AG10803 (cell line): Measurements from ENCODE around the gene CIP2A.
A peak's percentile ranks its signal among the peaks of the same experiment; 100 is the strongest.

Experiments used
- DNase-seq: peaks from one replicate; pipeline ENCODE4 v3.0.0; 2010; ENCODE audit warnings: low read depth
- H3K4me3 ChIP-seq: 2 replicates; pipeline ENCODE4 v1.5.1; 2011; ENCODE audit warnings: mild to moderate bottlenecking, low read length, control low read depth
- CTCF ChIP-seq: conservative IDR thresholded peaks from 2 replicates; pipeline ENCODE4 v1.5.1; 2011; ENCODE audit warnings: mild to moderate bottlenecking, low read length, control low read depth, inconsistent platforms

Gene CIP2A

DNA sequence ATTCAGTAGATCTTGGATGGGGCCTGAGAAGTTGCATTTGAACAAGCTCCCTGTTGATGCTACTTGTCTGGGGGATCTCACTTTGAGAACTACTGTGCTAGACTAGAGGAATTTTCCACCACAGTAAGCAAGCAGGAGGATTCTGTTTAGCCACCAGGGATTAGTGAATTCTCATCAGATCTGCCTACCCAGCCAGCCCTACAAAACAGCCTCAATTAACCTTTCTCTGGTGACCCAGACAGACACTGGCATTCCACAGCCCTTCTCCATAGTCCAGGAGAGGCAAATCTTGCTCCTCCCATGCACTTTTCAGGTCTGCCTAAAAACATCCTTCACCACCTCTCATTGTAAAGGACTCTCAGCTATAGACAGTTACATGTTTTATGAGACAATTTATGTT, 62.1 kb downstream of the CIP2A start:
- TF ChIP-seq CTCF: no peak
- no peak overlapping the region for H3K4me3 ChIP-seq
- no peak for DNase-seq

DNA sequence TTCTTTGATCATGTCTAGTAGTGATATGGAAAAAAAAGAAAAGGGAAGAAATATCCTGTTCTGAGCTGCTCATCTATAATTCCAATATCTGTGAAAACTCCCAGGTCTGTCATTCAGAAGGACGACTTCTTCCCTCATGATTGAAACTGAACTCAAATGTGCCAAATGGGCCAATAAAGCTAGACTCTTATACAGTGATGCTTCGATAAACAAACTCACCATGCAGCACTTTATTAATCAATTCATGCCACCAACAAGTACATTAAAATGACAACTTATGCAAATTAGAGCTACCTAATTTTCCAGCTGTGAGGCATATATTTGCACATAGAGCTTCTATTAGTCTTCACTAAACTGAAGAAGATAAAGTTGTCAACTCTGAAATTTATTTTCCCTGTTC, 63.3 kb downstream of the CIP2A start:
- no peak for DNase-seq
- H3K4me3 ChIP-seq: no peak overlapping the region
- no peak for TF ChIP-seq CTCF

GRCh38 chr3:108525256-108525655, 64.0 kb downstream of the CIP2A start:
- TF ChIP-seq CTCF: no peak
- no peak overlapping the region for H3K4me3 ChIP-seq
- DNase-seq: no peak

DNA sequence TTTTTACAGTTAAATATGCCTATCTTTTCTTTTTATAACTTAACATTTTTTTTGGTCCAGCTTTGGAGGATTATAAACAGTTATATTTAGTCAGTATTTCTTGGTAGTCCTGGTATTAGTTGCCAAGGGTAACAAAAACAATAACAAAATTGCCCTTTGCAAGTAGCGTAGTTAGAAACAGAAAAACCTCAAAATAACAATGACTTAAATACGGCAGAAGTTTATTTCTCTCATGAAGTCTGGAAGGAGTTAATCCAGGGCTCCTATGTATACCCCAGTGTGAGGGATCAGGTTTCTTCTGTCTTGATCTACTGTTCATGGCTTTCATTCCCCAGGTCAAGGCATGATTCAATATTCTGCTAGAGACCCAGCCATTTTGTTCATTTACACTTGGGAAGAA, 64.7 kb downstream of the CIP2A start:
- no peak for TF ChIP-seq CTCF
- H3K4me3 ChIP-seq: no peak overlapping the region
- DNase-seq: peak; percentile 21

GRCh38 chr3:108518895-108519294, 70.3 kb downstream of the CIP2A start:
- no peak overlapping the region for H3K4me3 ChIP-seq
- no peak for TF ChIP-seq CTCF
- DNase-seq: peak; percentile 7

GRCh38 chr3:108516881-108517280, 72.4 kb downstream of the CIP2A start:
- no peak overlapping the region for H3K4me3 ChIP-seq
- TF ChIP-seq CTCF: no peak
- DNase-seq: no peak

DNA sequence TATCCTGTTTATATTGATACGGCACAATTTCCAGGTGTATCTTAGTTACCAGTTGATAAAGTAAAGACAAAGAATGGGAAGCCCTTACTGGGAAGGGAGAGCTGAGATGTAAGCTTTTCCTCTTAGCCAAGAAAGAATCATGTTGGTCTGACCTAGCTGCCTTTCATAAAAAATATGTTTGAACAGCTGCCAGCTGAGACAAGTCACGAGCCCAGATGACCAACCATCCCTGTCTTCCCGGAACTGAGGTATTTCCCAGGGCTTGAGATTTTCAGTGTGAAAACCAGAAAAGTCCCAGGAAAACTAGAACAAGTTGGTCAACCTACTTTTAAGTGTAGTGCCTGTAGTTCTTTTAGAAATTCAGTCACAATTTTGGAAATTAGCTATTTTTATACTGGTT, 75.3 kb downstream of the CIP2A start:
- peak; percentile 18 for DNase-seq
- no peak for TF ChIP-seq CTCF
- no peak overlapping the region for H3K4me3 ChIP-seq
